NK-92 (cell line): Measurements from ENCODE around the gene NR1H4.
"Not testable (repeated sequence)": the region's sequence is repeated elsewhere in the genome, so short reads cannot be mapped to it uniquely, and the experiment has no call there.

Experiments
- DNase-seq: peaks from one replicate; lab custom pipeline; 2025; ENCODE audit not compliant: unreplicated experiment; lab: John Stamatoyannopoulos, UW

Gene NR1H4

GRCh38 chr12:100472325-100472724 is 1.3 kb upstream of the NR1H4 start:
- no peak for DNase-seq

- DNase-seq: no peak
Observed at GRCh38 chr12:100473050-100473715, 483 bp upstream of the NR1H4 start.

DNA sequence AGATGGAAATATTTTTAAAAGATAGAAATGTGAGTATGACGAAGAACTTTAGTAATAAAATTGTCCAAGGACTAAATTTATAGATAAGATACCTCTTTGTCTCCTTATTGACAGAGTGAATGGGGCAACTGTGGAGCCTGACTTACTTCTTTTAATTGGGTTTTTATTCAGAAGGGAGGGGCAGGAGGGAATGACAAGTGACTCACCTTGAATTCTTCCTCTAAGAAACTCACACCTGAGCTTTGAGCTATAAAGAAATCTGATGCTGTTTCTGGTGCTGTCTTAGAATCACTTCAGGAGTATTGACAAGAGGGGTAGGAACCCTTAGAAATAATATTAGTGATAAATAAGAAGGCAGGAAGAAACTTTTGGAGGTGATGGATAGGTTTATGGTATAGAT is 951 bp downstream of the NR1H4 start:
- DNase-seq: no peak

GRCh38 chr12:100476013-100476751 is 2.5 kb downstream of the NR1H4 start:
- DNase-seq: no peak

DNA sequence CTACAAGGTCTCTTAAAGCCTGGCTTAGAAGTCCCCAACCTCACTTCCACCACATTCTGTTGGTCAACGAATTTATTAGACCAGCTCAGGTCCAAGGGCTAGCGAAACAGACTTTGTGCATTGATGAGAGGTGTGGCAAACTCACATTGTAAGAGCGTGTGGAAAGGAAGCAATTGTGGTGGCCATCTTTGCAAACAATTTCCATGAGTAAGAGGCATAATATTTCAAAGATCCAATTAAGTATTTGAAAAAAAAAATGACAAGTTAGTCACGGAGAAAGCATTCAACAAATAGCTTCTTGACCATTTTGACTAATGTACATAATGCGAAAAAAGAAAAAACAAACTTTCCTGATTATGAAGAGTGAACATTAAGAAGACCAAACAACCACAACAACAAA is 7.4 kb downstream of the NR1H4 start:
- DNase-seq: no peak

DNA sequence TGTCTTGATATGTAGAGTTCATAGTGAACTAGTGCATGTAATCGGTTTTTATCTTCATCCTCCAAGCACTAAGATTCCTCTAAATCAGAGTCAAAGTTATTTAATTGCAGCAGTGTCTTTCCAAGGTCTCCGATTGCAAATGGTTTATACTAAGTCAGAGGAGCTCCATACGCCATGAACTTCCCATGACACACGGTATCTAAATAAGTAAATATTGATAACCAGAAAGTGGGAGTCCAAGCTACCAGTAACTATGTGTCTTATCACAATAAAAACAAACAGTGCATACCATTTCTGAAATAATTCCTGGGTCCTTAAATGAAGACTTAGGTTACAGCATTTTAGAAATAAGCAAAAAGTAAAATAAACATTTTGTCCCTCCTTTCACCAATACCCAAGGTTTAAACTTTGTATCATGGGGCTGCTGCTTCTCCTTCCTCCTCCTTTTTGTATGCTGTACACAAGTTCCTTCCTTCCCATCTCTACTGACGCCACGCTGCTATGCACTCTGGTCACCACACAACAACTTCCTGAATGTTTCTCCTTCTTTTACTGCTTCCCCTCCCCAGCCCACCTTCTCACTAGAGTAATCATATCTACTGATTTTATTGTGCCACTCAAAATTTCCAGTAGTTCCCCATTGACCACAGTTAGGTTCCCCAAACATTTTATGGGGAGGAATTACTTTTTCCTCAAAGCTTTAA is 10.7 kb downstream of the NR1H4 start:
- no peak for DNase-seq

DNA sequence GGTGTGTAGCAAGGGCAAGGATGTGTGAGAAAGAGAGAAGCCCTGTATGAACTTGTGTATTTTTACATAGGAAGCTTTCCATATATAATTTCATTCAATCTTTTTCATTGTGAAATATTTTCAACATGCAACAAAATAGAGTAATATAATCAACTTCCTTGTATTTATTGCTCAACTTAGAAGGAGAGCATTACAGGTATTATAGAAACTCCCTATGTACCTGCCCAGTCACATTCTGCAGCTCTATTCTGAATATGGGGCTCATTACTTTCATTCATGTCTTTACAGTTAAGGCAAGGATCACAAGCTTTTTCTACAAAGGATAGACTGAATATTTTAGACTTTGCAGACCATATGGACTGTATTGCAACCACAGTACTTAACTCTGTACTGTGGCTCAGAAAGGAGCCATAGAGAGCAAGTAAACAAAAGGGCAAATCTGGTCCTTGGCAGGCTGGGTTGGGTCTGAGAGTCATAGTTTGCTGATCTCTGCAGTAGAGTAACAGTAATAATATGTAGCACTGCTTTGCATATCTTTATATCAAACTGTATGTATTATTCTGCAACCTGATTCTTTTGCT is 11.3 kb downstream of the NR1H4 start:
- no peak for DNase-seq

- DNase-seq: no peak
Observed at GRCh38 chr12:100485983-100486382, 12.3 kb downstream of the NR1H4 start.

- DNase-seq: no peak
Observed at GRCh38 chr12:100489251-100489820, 15.7 kb downstream of the NR1H4 start.

DNA sequence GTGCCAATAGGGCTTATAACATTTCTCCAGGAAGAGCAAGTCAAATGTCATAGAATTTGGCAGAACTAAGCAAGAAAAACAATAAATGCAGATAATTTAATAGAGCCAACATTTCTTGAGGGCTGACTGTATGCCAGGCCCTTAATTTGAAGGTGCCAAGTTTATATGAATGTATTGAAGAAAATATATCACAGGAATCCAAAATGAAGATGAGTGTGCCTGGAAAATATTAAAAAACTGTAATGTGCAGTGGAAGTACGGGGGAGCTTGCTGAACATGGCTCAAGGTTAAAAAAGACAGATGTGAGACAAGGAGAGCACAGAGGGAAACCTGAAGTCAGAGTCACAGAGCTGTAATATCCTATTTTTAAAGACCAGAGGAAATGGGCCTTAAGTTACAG is 16.4 kb downstream of the NR1H4 start:
- DNase-seq: no peak

- no peak for DNase-seq
Observed at GRCh38 chr12:100491104-100491503, 17.4 kb downstream of the NR1H4 start.

GRCh38 chr12:100493396-100494012 is 19.8 kb downstream of the NR1H4 start:
- DNase-seq: no peak

DNA sequence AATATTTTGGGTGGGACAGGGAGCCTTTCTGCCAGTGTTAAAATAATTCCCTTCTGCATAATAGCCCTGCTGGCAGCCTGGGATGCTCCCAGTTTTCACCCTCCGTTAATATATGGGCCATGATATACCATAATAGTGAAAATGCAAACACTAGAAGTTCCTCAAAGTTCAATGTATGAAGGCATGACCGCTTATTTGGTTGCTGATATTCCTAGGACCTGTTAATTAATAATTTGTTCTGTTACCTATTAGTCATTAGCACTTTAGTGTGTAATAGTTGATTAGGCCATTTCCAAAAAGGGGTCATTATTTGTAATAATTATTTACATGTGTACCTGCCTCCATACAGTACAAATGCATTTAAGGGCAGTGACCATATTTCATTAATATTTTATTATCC is 20.4 kb downstream of the NR1H4 start:
- DNase-seq: no peak

DNA sequence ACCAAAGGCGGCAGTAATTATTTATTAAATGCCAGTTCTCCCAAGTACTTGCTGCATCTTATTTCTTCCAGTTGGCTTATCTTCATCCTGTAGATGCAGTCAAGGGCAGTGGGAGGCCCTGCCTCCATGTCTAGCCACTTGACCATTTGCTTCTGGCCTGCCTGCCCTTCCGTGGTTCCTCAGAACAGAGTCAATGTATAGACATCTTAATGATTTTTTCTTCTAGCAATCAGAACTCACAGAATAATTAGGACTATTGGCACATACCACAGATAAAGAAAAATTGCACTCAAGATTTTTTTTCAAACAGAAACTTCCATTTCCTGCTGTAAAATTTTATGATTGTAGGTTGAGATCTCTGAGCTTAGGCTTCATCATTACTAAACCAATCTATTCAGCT is 20.9 kb downstream of the NR1H4 start:
- DNase-seq: no peak

- no peak for DNase-seq
Observed at GRCh38 chr12:100497105-100497795, 23.6 kb downstream of the NR1H4 start.

DNA sequence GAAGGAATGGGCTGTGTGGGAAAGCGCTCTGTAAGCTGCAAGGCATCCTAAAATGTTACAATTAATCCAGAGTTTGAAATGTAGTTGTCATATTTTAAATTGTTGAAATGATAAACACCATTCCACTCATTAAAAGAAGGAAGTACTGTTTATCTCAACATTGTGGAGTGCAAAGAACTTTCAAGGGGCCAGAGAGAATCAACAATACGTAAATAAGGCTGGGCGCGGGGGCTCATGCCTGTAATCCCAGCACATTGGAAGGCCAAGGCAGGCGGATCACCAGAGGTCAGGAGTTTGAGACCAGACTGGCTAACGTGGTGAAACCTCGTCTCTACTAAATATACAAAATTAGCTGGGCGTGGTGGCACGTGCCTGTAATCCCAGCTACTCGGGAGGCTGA is 24.5 kb downstream of the NR1H4 start:
- no peak for DNase-seq

DNA sequence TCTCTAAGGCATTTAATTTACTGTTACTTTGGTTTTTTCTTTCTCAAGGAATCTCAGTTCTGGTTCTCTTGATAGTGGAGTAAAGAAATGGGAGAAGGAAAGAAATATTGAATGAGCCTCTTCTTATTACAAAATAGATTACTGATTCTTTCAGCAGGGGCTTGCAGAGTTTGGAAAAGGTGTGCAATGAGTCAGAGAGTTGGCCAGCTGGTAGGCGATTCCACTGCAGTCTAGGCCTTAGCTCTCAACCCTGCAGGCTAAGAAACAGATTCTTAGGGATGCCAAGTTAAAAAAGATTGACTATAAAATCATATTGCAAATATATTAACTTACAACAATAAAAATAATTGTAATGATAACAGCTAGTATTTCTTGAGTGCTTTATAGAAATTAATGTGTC is 25.8 kb downstream of the NR1H4 start:
- no peak for DNase-seq

DNA sequence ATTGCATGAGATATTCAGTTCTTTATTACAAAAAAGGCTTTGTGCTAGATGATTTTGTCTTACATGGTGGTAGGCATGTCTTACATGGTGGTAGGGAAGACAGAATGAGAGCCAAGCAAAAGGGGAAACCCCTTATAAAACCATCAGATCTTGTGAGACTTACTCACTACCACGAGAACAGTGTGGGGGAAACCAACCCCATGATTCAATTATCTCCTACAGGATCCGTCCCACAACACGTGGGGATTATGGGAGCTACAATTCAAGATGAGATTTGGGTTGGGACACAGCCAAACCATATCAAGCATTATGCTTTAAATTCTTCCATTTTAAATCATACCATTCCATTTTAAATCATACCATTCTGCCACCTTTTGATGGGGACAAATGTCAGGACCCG is 29.1 kb downstream of the NR1H4 start:
- DNase-seq: not testable (repeated sequence)

DNA sequence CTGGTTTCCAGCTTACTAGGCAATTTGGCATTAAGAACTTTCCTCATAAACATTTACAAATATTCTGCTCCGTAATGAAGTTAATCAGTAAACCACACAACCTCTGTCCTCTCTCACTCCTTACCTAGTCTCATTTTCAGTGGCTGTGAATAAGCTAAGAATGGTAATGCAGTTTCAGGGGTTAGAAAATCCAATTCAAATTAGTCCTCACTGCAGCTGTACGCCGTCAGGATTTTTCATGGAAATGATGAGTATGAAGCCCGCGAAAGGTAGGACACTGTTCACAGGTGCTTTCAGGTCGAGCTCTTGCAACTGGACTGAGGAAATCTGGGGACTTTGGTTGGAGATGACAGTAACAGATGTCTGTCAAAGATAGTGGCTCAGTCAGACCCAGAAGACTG is 29.6 kb downstream of the NR1H4 start:
- DNase-seq: no peak

DNA sequence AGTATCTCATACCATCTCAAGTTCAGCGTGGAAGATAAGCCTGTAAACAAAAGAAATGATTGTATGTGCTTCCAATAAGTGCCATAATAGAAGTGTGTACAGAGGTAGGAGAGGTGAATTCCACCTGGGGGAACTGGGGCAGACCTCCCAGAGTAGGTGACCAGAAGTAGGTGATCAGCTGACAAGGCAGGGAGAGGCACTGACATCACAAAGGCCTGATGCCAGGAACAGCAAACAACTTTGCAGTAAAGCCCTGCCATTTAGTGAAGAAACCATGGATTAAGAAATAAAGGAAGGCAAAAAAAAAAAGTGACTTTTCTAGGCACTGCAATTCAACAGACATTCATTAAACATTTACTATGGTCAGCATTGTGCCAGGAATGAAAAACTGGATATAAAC is 31.1 kb downstream of the NR1H4 start:
- no peak for DNase-seq

GRCh38 chr12:100508751-100509150 is 35.1 kb downstream of the NR1H4 start:
- no peak for DNase-seq
